BJ (cell line): ENCODE data around the gene PRSS56. TPM values are rescaled to one million over a fixed set of nuclear protein-coding genes. Genes with fewer than 3 reads are reported as not detected.

Experiments
- CTCF ChIA-PET: fragments of 350-600 bp; formaldehyde crosslinking; extraction: SDS; loops from one replicate; lab custom pipeline; 2021; ENCODE audit warnings: antibody characterized with exemption, inconsistent platforms; lab: Yijun Ruan, JAX
- POLR2A ChIA-PET: fragments of 300-600 bp; sonication (Branson Sonifier 250); formaldehyde crosslinking; extraction: SDS; loops from one replicate; lab custom pipeline; 2021; ENCODE audit warnings: antibody characterized with exemption; lab: Charles Lee
- DNase-seq: peaks from one replicate; pipeline ENCODE4 v3.0.0-alpha.2; 2011; ENCODE audit warnings: low read depth
- H3K27me3 ChIP-seq: 2 replicates; pipeline ENCODE4 v1.6.0; 2011; ENCODE audit warnings: low read length; ENCODE audit not compliant: control insufficient read depth, insufficient read depth
- H3K36me3 ChIP-seq: 2 replicates; pipeline ENCODE4 v1.5.1; 2011; ENCODE audit warnings: low read length; ENCODE audit not compliant: control insufficient read depth, insufficient read depth
- H3K4me3 ChIP-seq: 2 replicates; pipeline ENCODE4 v1.5.1; 2011; ENCODE audit warnings: low read depth, mild to moderate bottlenecking, control low read depth, low read length
- CTCF ChIP-seq: IDR thresholded peaks from 2 replicates; pipeline ENCODE4 v1.5.1; 2011; ENCODE audit warnings: low read depth, mild to moderate bottlenecking, control low read depth, inconsistent platforms, low read length, moderate library complexity; ENCODE audit not compliant: insufficient read depth
- polyA plus RNA-seq: library from polyadenylated mRNA; depleted of rRNA; stranded (reverse); fragments of >200 nt; gene quantifications from 2 replicates; pipeline ENCODE4 v1.2.3, GENCODE V29; 2011

PRSS56 gene
- polyA plus RNA-seq, 1 experiment = not detected

GRCh38 chr2:232540441-232541041 lies 20.4 kb downstream of the PRSS56 start:
- CTCF ChIA-PET = no interaction called here
- Histone ChIP-seq H3K27me3 (peaks cover 3% of the 10 kb centered on the region), H3K4me3 (no peak overlapping the region), H3K36me3 (peaks cover under 1% of the 10 kb centered on the region; the same call in 1 of the 2 replicates)
- no peak for TF ChIP-seq CTCF
- POLR2A ChIA-PET = no interaction called here
- DNase-seq = no peak

- no peak for TF ChIP-seq CTCF
- Histone ChIP-seq H3K27me3 (peaks cover 3% of the 10 kb centered on the region; the same call in 1 of the 2 replicates), H3K4me3 (no peak overlapping the region), H3K36me3 (peaks cover 3% of the 10 kb centered on the region; the same call in 1 of the 2 replicates)
- POLR2A ChIA-PET = no interaction called here
- CTCF ChIA-PET = no interaction called here
- no peak for DNase-seq
These were observed 21.2 kb downstream of the PRSS56 start for GRCh38 chr2:232541195-232541960.

- CTCF ChIA-PET = interaction anchor here (0.7 kb wide), 1 partner anchor 8 kb away, joined by 3 read pairs; no protein-coding TSS in a partner anchor
- Histone ChIP-seq H3K4me3 (no peak overlapping the region), H3K36me3 (peaks cover 6% of the 10 kb centered on the region; the same call in 1 of the 2 replicates), H3K27me3 (peaks cover 3% of the 10 kb centered on the region; the same call in 1 of the 2 replicates)
- no peak for TF ChIP-seq CTCF
- POLR2A ChIA-PET = no interaction called here
- no peak for DNase-seq
These were observed 21.9 kb downstream of the PRSS56 start for GRCh38 chr2:232541961-232542714.

GRCh38 chr2:232542715-232543467 lies 22.7 kb downstream of the PRSS56 start:
- Histone ChIP-seq H3K36me3 (peaks cover 6% of the 10 kb centered on the region; the same call in 1 of the 2 replicates), H3K27me3 (peaks cover 3% of the 10 kb centered on the region; the same call in 1 of the 2 replicates), H3K4me3 (no peak overlapping the region)
- ChIA-PET POLR2A (no interaction called here), CTCF (interaction anchor here (0.7 kb wide), 1 partner anchor 9 kb away, joined by 3 read pairs; no protein-coding TSS in a partner anchor)
- no peak for TF ChIP-seq CTCF
- DNase-seq = no peak
